Sigmoid colon (tissue), 4 donors: ENCODE results near the gene ABCC6.
"Not testable (repeated sequence)": the region's sequence is repeated elsewhere in the genome, so short reads cannot be mapped to it uniquely, and the experiment has no call there.

Source experiments
- POLR2A ChIP-seq, 2 donors: fragments of 450-650 bp; IDR thresholded peaks; one replicate each; pipeline ENCODE4 v1.6.1; 2016; ENCODE audit warnings: antibody characterized with exemption in 2 of 2, mild to moderate bottlenecking in 2 of 2, moderate library complexity in 2 of 2
- POLR2AphosphoS5 ChIP-seq, 4 donors: sonication (generic); formaldehyde crosslinking; IDR thresholded peaks; one replicate each; pipeline ENCODE4 v1.6.1; 2017; ENCODE audit warnings: antibody characterized with exemption in 4 of 4
- TF ChIP-seq, protein P1 (sequence below), 4 experiments: fragments of 450-650 bp in 3 of 4; fragments of 200-600 bp in 1 of 4; IDR thresholded peaks; one replicate each; pipeline ENCODE4 v1.5.1; 2016 to 2019; ENCODE audit warnings: antibody characterized with exemption in 4 of 4, mild to moderate bottlenecking in 3 of 4, moderate library complexity in 2 of 4

DNA sequence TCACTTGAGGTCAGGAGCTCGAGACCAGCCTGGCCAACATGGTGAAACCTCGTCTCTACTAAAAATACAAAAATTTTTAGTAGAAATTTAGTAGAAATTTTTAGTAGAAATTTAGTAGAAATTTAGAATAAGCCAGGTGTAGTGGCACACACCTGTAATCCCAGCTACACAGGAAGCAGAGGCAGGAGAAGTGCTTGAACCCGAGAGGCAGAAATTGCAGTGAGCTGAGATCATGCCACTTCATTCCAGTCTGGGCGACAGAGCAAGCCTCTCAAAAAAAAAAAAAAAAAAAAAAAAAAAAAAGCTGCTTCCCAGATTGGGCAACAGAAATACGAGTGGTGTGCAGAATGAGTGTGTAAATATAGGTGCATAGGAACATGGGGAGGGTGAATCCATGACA, 4.5 kb downstream of the ABCC6 start:
- TF ChIP-seq, protein P1, sequence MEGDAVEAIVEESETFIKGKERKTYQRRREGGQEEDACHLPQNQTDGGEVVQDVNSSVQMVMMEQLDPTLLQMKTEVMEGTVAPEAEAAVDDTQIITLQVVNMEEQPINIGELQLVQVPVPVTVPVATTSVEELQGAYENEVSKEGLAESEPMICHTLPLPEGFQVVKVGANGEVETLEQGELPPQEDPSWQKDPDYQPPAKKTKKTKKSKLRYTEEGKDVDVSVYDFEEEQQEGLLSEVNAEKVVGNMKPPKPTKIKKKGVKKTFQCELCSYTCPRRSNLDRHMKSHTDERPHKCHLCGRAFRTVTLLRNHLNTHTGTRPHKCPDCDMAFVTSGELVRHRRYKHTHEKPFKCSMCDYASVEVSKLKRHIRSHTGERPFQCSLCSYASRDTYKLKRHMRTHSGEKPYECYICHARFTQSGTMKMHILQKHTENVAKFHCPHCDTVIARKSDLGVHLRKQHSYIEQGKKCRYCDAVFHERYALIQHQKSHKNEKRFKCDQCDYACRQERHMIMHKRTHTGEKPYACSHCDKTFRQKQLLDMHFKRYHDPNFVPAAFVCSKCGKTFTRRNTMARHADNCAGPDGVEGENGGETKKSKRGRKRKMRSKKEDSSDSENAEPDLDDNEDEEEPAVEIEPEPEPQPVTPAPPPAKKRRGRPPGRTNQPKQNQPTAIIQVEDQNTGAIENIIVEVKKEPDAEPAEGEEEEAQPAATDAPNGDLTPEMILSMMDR (IDR thresholded peaks at IDR 0.05), result not testable (repeated sequence)
- TF ChIP-seq POLR2A, POLR2AphosphoS5 (IDR thresholded peaks at IDR 0.05): not testable (repeated sequence)
